CD4-positive, alpha-beta memory T cell (primary cell): ENCODE measurements around the gene CALCB. TPM values are rescaled to one million over a fixed set of nuclear protein-coding genes. Genes with fewer than 3 reads are reported as not detected.
A peak's percentile ranks its signal among the peaks of the same experiment; 100 is the strongest.

Source experiments
- CTCF ChIA-PET: fragments of 350-600 bp; sonication (Branson Sonifier 250); formaldehyde crosslinking; loops from one replicate; lab custom pipeline; 2021; ENCODE audit warnings: inconsistent platforms; ENCODE audit not compliant: partially characterized antibody; lab: Charles Lee
- POLR2A ChIA-PET: fragments of 350-600 bp; sonication (Branson Sonifier 250); formaldehyde crosslinking; loops from one replicate; lab custom pipeline; 2021; ENCODE audit not compliant: partially characterized antibody; lab: Charles Lee
- DNase-seq, 5 donors: peaks; one replicate each; pipeline versions ENCODE4 v3.0.0 to v3.0.0-alpha.2; 2020 to 2022; ENCODE audit warnings: mixed read lengths in 1 of 5
- H3K27ac ChIP-seq: one replicate; pipeline ENCODE4 v1.7.0; 2013; ENCODE audit warnings: low read depth, low read length
- H3K27me3 ChIP-seq: 2 replicates; pipeline ENCODE4 v1.7.0; 2013; ENCODE audit warnings: mild to moderate bottlenecking, low read length, moderate library complexity; ENCODE audit not compliant: insufficient read depth
- H3K36me3 ChIP-seq: 2 replicates; pipeline ENCODE4 v1.7.0; 2013; ENCODE audit warnings: mild to moderate bottlenecking, low read length, moderate library complexity; ENCODE audit not compliant: insufficient read depth
- H3K4me1 ChIP-seq: 2 replicates; pipeline ENCODE4 v1.7.0; 2013; ENCODE audit warnings: mild to moderate bottlenecking, low read length, moderate library complexity; ENCODE audit not compliant: insufficient read depth
- H3K4me3 ChIP-seq, 2 donors: one replicate each; pipeline ENCODE4 v1.7.0; 2013; ENCODE audit warnings: low read length in 2 of 2, mild to moderate bottlenecking in 1 of 2
- H3K9me3 ChIP-seq, 2 donors: one replicate each; pipeline ENCODE4 v1.7.0; 2013; ENCODE audit warnings: low read length in 2 of 2, control low read depth in 1 of 2; ENCODE audit not compliant: control insufficient read depth in 1 of 2
- H3K27ac Mint-ChIP-seq, 7 donors: one replicate each; pipeline ENCODE4 v1.8.0; 2020 to 2021; ENCODE audit warnings: mixed read lengths in 7 of 7, mild to moderate bottlenecking in 6 of 7, inconsistent platforms in 3 of 7, moderate library complexity in 3 of 7
- H3K27me3 Mint-ChIP-seq, 2 donors: one replicate each; pipeline ENCODE4 v1.8.0; 2020 to 2021; ENCODE audit warnings: mixed read lengths in 2 of 2
- H3K36me3 Mint-ChIP-seq, 2 donors: one replicate each; pipeline ENCODE4 v1.8.0; 2020 to 2021; ENCODE audit warnings: mixed read lengths in 2 of 2, inconsistent platforms in 1 of 2, mild to moderate bottlenecking in 1 of 2
- H3K4me1 Mint-ChIP-seq, 4 donors: one replicate each; pipeline ENCODE4 v1.8.0; 2020 to 2021; ENCODE audit warnings: mixed read lengths in 4 of 4, mild to moderate bottlenecking in 1 of 4
- H3K4me3 Mint-ChIP-seq, 8 donors: one replicate each; pipeline ENCODE4 v1.8.0; 2020 to 2021; ENCODE audit warnings: mixed read lengths in 8 of 8, mild to moderate bottlenecking in 7 of 8, moderate library complexity in 6 of 8, inconsistent platforms in 3 of 8
- H3K9me3 Mint-ChIP-seq, 8 donors: one replicate each; pipeline ENCODE4 v1.8.0; 2020 to 2021; ENCODE audit warnings: mixed read lengths in 8 of 8, mild to moderate bottlenecking in 5 of 8, inconsistent platforms in 3 of 8, moderate library complexity in 1 of 8
- intact Hi-C: fragments of 100-400 bp; cut with micrococcal nuclease; formaldehyde crosslinking; loops from one replicate; pipeline ENCODE4 v1.15.1; 2023
- polyA plus RNA-seq, 2 donors: library from polyadenylated mRNA; unstranded; fragments of 300-500 nt; fragmentation: Illumina TruSeq; gene quantifications; one replicate each; pipeline ENCODE4 v1.2.3, GENCODE V29; 2021
- total RNA-seq, 2 experiments: library from RNA; stranded (reverse); gene quantifications; one replicate each; pipeline ENCODE4 v1.2.3, GENCODE V29; 2021

CALCB gene
- total and polyA plus RNA-seq, 4 experiments from 2014 or later, result 0.08 to 0.61 (median 0.43) TPM

DNA sequence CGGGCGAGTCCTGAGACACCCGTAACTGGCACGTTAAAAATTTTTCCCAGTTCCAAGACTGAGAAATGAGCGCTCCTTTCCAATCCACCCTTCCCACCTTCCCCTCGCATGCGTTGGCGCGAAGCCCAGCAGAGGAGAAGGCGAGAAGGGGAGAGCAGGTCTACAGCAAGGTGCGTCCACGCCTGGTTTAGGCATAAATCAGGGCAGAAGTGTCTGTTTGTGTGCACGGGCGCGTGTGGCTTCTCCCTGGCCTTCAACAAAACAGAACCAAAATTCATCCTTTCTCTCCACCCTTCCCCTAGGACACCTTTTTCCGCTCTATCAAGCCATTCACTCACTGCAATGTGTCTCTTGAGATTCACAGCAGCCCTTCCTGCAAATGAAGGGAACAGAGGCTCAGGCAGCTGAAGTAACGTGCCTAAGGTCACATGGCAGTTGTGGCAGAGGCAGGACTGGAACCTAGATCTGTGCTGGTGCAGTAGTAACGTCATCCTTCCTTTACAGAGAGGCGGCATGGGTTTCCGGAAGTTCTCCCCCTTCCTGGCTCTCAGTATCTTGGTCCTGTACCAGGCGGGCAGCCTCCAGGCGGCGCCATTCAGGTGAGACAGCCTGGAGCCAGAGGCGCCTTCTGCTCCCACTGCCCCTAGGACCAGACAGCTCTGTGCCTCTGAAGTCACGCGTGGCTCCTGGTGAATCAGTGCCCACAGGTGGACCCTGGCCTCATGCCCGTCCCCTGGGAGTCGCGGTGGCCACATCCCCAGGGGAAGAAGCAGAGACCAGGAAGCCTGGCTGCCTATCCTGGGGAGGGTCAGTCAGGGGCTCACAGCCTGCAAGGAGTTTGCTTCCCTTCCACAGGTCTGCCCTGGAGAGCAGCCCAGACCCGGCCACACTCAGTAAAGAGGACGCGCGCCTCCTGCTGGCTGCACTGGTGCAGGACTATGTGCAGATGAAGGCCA, 1.1 kb downstream of the CALCB start:
- Histone ChIP-seq H3K27me3 (peaks cover 3% of the 10 kb centered on the region), H3K9me3 (no peaks in the 10 kb centered on the region), H3K27ac (no peak overlapping the region), H3K36me3 (no peaks in the 10 kb centered on the region), H3K4me1 (peaks cover 17% of the 10 kb centered on the region), H3K4me3 (peak overlapping the region; percentile 54 to 57)
- POLR2A ChIA-PET, result interaction anchor here (0.9 to 2.9 kb wide), 3 partner anchors 166 to 309 kb away, joined by 3 to 17 read pairs (median 3); no protein-coding TSS in a partner anchor
- Mint-ChIP-seq H3K27ac (peak overlapping the region; percentile 52 to 79 (median 68)), H3K36me3 (no peaks in the 10 kb centered on the region), H3K4me3 (peak overlapping the region; percentile 73 to 90 (median 84)), H3K27me3 (peaks cover 1 to 9% of the 10 kb centered on the region in 2 donors), H3K9me3 (peaks cover 0 to 9% (median 5%) of the 10 kb centered on the region in 8 donors), H3K4me1 (peaks cover 7 to 21% (median 15%) of the 10 kb centered on the region in 4 donors)
- CTCF ChIA-PET, result interaction anchor here (0.6 to 9.9 kb wide), 20 partner anchors 11 to 1302 kb away, joined by 3 to 202 read pairs (median 4); partner anchors contain the start of gene CYP2R1
- DNase-seq, result peak; percentile 74 to 85 (median 76)
- intact Hi-C loops, result loop anchor here (1.0 to 2.0 kb wide), 6 partner anchors 68 to 1302 kb away; no protein-coding TSS in a partner anchor

DNA sequence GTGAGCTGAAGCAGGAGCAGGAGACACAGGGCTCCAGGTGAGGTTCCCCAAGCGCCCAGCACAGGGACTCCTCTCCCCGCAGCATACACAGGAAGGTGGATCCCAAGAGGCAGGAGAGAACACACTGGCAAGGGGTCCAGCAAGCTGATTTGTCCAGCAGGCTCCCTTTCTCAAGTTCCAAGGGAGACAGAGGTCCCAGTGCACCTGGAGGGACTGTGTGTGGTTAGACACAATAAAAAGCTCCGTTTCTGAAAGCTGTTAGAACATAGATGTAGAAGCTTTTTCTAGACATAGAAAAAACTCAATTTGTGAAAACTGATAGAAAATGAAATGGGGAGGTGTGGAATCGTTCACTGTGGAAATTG, 1.8 kb downstream of the CALCB start:
- ChIA-PET CTCF (interaction anchor here (0.6 to 9.9 kb wide), 16 partner anchors 10 to 775 kb away, joined by 3 to 202 read pairs (median 6); partner anchors contain the start of gene CYP2R1), POLR2A (interaction anchor here (0.9 to 2.9 kb wide), 3 partner anchors 166 to 310 kb away, joined by 3 to 17 read pairs (median 3); no protein-coding TSS in a partner anchor)
- peak overlapping the region in 2 of 7 donors; percentile 65 to 68 for H3K27ac Mint-ChIP-seq
- DNase-seq, result no peak
- peaks cover 17% of the 10 kb centered on the region for H3K4me1 ChIP-seq
- H3K36me3 ChIP-seq, result no peaks in the 10 kb centered on the region
- no peaks in the 10 kb centered on the region for H3K36me3 Mint-ChIP-seq
- peaks cover 1 to 9% of the 10 kb centered on the region in 2 donors for H3K27me3 Mint-ChIP-seq
- H3K9me3 ChIP-seq, result no peaks in the 10 kb centered on the region
- peaks cover 0 to 5% (median under 1%) of the 10 kb centered on the region in 8 donors for H3K9me3 Mint-ChIP-seq
- H3K4me1 Mint-ChIP-seq, result peaks cover 7 to 21% (median 15%) of the 10 kb centered on the region in 4 donors
- H3K27me3 ChIP-seq, result peaks cover 3% of the 10 kb centered on the region
- no peak overlapping the region for H3K27ac ChIP-seq
- H3K4me3 Mint-ChIP-seq, result peak overlapping the region in 5 of 8 donors; percentile 83 to 90 (median 85)
- H3K4me3 ChIP-seq, result no peak overlapping the region
- intact Hi-C loops, result loop anchor here (1.0 to 2.0 kb wide), 5 partner anchors 68 to 285 kb away; no protein-coding TSS in a partner anchor

DNA sequence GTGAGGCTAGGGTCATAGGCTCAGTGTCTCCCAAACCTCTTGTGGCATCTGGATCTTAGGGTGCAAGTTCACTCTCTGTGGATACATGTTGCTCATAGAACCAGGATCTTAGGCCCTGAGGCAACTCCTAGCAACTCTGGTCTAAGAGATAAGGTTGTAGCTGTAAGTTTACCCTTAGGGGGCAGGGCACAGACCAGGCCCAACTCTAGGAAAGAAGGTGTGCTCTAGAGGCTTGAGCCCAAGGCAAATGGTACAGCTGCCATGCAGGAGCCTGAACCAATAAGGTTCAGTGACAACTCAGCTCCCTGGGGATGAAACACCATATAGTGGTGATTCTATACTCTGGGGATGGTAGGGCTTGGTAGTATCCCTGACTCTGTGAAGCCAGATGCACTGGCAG, 17.8 kb downstream of the CALCB start:
- peaks cover 4 to 17% of the 10 kb centered on the region in 2 donors for H3K27me3 Mint-ChIP-seq
- no peaks in the 10 kb centered on the region for H3K36me3 Mint-ChIP-seq
- no peaks in the 10 kb centered on the region for H3K4me1 Mint-ChIP-seq
- H3K27me3 ChIP-seq, result no peaks in the 10 kb centered on the region
- H3K4me1 ChIP-seq, result no peaks in the 10 kb centered on the region
- no peak for DNase-seq
- POLR2A ChIA-PET, result no interaction called here
- H3K27ac Mint-ChIP-seq, result no peak overlapping the region
- no peak overlapping the region for H3K27ac ChIP-seq
- intact Hi-C loops, result no loop called here
- CTCF ChIA-PET, result interaction anchor here (1.0 to 4.2 kb wide), 2 partner anchors 9 to 14 kb away, joined by 3 to 19 read pairs; no protein-coding TSS in a partner anchor
- peaks cover 0 to 7% (median 0%) of the 10 kb centered on the region in 8 donors for H3K9me3 Mint-ChIP-seq
- H3K36me3 ChIP-seq, result no peaks in the 10 kb centered on the region
- no peak overlapping the region for H3K4me3 ChIP-seq
- no peak overlapping the region for H3K4me3 Mint-ChIP-seq
- no peaks in the 10 kb centered on the region for H3K9me3 ChIP-seq

DNA sequence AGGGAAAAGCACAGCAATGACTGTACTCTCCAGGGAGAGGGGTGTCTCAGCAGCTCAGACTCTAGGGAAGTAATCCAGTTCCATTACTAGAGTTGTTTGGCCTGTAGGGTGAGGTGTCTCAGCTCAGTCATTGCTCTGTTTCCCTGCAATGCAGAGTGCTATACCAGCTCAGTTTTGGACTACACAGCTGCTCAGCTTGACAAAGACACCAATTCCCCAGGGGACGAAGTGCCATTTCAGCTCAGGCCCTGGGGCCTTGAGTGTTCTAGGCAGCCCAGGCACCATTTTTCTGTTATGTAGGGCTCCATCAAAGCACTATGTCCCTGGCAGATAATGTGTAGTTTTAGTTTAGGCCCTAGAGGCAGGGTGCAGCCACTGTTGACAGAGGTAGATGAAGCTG, 18.2 kb downstream of the CALCB start:
- Mint-ChIP-seq H3K27me3 (peaks cover 4 to 17% of the 10 kb centered on the region in 2 donors), H3K4me3 (no peak overlapping the region), H3K9me3 (peaks cover 0 to 7% (median 0%) of the 10 kb centered on the region in 8 donors), H3K27ac (no peak overlapping the region), H3K36me3 (no peaks in the 10 kb centered on the region), H3K4me1 (no peaks in the 10 kb centered on the region)
- no peaks in the 10 kb centered on the region for H3K27me3 ChIP-seq
- POLR2A ChIA-PET, result no interaction called here
- DNase-seq, result no peak
- no peaks in the 10 kb centered on the region for H3K4me1 ChIP-seq
- intact Hi-C loops, result no loop called here
- no peaks in the 10 kb centered on the region for H3K9me3 ChIP-seq
- no peak overlapping the region for H3K27ac ChIP-seq
- no peaks in the 10 kb centered on the region for H3K36me3 ChIP-seq
- CTCF ChIA-PET, result interaction anchor here (0.5 to 4.2 kb wide), 3 partner anchors 9 to 804 kb away, joined by 3 to 19 read pairs (median 3); no protein-coding TSS in a partner anchor
- no peak overlapping the region for H3K4me3 ChIP-seq

DNA sequence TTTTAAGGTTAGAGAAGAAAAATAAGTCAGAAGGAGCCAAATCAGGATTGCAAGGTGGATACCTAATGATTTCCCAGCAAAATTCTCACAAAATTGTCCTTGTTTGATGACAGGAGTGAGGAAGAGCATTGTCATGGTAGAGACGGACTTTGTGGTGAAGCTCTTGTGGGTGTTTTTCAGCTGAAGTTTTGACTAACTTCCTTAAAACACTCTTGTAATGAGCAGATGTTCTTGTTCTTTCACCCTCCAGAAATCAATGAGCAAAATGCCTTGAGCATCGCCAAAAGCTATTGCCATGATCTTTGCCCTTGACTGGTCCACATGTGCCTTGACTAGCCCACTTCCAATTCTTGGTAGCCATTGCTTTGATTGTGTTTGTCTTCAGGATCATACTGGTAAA, 20.0 kb downstream of the CALCB start:
- no peak overlapping the region for H3K27ac Mint-ChIP-seq
- CTCF ChIA-PET, result interaction anchor here (1.0 to 1.6 kb wide), 5 partner anchors 11 to 119 kb away, joined by 3 to 4 read pairs (median 3); no protein-coding TSS in a partner anchor
- H3K9me3 Mint-ChIP-seq, result peaks cover 0 to 2% (median 0%) of the 10 kb centered on the region in 8 donors
- POLR2A ChIA-PET, result no interaction called here
- Histone ChIP-seq H3K4me3 (no peak overlapping the region), H3K36me3 (no peaks in the 10 kb centered on the region), H3K27me3 (no peaks in the 10 kb centered on the region), H3K9me3 (no peaks in the 10 kb centered on the region), H3K4me1 (no peaks in the 10 kb centered on the region), H3K27ac (no peak overlapping the region)
- no peaks in the 10 kb centered on the region for H3K4me1 Mint-ChIP-seq
- peaks cover 8 to 16% of the 10 kb centered on the region in 2 donors for H3K27me3 Mint-ChIP-seq
- DNase-seq, result no peak
- no peak overlapping the region for H3K4me3 Mint-ChIP-seq
- intact Hi-C loops, result no loop called here
- H3K36me3 Mint-ChIP-seq, result no peaks in the 10 kb centered on the region

DNA sequence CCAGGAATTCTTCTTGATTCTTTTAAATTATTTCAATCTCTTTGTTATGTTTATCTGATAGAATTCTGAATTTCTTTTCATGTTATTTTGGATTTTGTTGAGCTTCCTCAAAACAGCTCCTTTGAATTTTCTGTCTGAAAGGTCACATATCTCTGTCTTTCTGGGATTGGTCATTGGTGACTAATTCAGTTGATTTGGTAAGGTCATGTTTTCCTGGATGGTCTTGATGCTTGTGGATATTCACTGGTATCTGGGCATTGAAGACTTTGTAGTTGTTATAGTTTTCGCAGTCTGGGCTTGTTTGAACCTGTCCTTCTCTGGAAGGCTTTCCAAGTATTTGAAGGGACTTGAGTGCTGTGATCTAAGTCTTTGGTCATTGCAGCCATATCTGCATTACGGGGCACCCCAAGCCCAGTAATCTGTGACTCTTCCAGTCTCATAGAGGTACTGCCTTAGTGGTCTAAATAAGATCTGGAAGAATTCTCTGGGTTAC, 22.4 kb downstream of the CALCB start:
- Histone ChIP-seq H3K4me3 (no peak overlapping the region), H3K4me1 (no peaks in the 10 kb centered on the region), H3K36me3 (no peaks in the 10 kb centered on the region), H3K27ac (no peak overlapping the region), H3K9me3 (no peaks in the 10 kb centered on the region), H3K27me3 (no peaks in the 10 kb centered on the region)
- CTCF ChIA-PET, result interaction anchor here (1.7 kb wide), 1 partner anchor 10 kb away, joined by 7 read pairs; no protein-coding TSS in a partner anchor
- intact Hi-C loops, result no loop called here
- DNase-seq, result no peak
- H3K4me3 Mint-ChIP-seq, result no peak overlapping the region
- H3K4me1 Mint-ChIP-seq, result no peaks in the 10 kb centered on the region
- H3K27me3 Mint-ChIP-seq, result peaks cover 6 to 12% of the 10 kb centered on the region in 2 donors
- POLR2A ChIA-PET, result no interaction called here
- H3K36me3 Mint-ChIP-seq, result no peaks in the 10 kb centered on the region
- no peak overlapping the region for H3K27ac Mint-ChIP-seq
- peaks cover 0 to 3% (median 0%) of the 10 kb centered on the region in 8 donors for H3K9me3 Mint-ChIP-seq
